ENCODE data around the gene MRM1.

The MRM1 gene

GRCh38 chr17:36632916-36633771, 31.8 kb downstream of the MRM1 start:
- DNase-seq, result no peak

GRCh38 chr17:36640346-36640745, 39.0 kb downstream of the MRM1 start:
- DNase-seq, result no peak

GRCh38 chr17:36640836-36641235, 39.5 kb downstream of the MRM1 start:
- DNase-seq, result no peak

DNA sequence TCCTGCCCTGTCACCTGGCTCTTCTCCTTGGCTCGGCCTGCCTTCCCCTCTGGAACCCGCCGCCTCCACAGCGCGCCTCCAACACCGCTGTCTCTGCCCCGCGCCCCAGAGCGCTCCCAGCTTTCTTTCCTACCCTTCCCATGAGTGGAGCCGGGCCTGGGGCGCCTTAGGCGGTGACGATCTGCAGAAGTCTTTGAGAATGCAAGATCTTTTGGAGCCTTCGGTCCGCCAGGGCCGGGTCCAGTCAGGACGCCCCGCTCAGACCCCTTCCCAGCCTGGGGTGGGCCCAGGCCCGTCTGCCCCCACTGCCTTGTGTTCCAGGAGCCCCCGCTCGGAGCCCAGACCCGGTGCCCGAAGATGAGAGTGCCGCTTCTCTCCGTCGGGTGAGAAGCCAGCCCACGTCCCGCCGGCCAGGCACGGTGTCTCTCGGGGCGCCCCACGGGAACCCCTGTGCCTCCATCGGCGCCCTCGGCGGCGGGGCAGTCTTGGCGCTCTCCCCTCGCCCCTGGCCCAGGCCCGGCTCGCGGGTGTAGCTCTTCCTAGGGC, 40.0 kb downstream of the MRM1 start:
- no peak for DNase-seq

DNA sequence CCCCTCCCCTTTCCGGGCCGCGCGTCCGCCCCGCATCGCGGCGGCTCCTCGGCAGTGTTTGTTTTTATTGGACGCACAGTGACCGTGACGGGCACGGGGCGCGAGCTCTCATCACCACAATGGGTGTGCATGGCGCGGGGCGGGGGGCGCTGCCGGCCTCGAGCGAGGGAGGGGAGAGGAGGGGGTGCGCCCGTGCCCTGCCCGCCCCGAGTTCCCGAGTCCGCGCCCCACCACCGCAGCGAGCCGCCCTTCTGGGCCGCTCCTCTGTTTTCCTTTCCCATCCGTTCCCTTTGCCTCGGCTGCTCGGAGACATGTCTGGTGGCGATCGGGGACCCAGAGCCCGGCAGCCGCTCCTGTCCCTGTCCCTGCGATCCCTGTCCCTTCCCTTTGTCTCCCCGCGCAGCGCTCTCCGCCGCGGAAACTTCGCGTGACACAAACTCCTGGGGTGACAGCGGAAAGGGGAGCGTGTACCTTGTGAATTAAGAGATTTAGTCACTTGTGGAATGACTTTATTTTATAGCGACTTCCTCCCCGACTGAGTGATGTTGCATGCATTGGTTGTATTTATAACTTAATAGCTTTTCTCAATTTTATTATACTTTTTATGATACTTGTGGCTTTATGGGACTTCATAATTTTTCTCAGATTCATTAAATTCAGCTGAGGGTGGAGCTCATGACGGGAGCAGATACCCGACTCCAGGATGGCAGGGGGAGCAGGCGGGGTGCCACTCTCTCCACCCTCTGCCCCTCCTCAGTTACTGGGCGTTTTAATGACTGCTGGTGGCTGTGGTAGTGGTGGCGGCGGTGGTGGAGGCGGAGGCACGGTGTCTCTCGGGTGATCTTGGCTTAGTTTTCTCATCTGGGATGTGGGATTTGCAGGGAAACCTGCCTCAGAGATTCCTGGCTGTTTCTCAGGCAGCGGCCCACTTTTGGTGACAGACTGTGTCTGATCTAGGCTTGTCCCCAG, 40.8 kb downstream of the MRM1 start:
- no peak for DNase-seq

- DNase-seq, result no peak
Measured at GRCh38 chr17:36643086-36643685, 41.8 kb downstream of the MRM1 start.

GRCh38 chr17:36645422-36645821, 44.0 kb downstream of the MRM1 start:
- no peak for DNase-seq

DNA sequence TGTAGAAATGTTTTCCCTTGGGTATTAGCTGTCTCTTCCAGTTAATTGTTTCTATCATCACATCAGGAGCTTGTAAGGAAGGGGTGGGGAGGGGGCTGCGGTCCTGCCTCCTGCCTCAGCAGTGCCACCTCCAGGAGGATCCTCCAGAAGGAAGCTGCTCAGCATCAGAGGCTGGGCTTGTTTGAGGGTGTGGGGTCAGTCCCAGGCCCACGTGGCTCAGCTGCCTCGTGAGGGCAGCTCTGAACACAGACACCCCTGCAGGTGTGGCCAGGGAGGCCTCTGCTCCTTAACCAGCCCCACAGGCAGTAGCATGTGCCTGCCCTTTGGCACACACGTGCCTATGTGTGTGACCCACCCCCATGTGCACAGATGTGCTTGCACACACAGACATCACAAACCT, 46.3 kb downstream of the MRM1 start:
- no peak for DNase-seq

GRCh38 chr17:36650096-36650775, 48.9 kb downstream of the MRM1 start:
- DNase-seq, result no peak

DNA sequence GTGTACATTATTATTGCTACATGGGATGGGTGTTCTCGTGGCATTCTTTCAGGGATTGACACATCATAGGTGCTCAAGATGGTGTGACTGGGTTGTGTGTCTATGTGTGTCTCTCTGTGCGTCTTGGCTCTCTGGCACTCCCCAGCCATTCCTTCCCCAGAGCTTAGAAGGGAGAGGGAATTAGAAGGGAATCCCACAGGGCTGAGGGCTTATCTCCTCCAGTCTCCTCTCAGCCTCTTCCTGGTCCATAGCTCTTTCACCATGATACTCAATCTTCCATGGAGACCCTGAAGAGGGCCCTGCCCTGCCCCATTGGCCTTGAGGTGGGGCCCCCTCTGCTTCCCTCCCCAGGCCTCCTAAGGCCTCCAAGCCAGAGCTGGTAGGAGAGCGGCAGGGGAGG, 52.0 kb downstream of the MRM1 start:
- no peak for DNase-seq

- DNase-seq, result no peak
Measured at GRCh38 chr17:36653856-36654255, 52.5 kb downstream of the MRM1 start.

GRCh38 chr17:36655726-36656125, 54.3 kb downstream of the MRM1 start:
- DNase-seq, result no peak

- DNase-seq, result no peak
Measured at GRCh38 chr17:36657390-36657762, 56.0 kb downstream of the MRM1 start.

- DNase-seq, result no peak
Measured at GRCh38 chr17:36657763-36658490, 56.5 kb downstream of the MRM1 start.
